HG03097 (cell line): ENCODE results near the gene FSIP1.

Experiments used
- ATAC-seq: cut with Tn5 transposase; IDR thresholded peaks from one replicate; pipeline ENCODE4 v1.9.1; 2021; ENCODE audit not compliant: unreplicated experiment, low FRiP score

Gene FSIP1

DNA sequence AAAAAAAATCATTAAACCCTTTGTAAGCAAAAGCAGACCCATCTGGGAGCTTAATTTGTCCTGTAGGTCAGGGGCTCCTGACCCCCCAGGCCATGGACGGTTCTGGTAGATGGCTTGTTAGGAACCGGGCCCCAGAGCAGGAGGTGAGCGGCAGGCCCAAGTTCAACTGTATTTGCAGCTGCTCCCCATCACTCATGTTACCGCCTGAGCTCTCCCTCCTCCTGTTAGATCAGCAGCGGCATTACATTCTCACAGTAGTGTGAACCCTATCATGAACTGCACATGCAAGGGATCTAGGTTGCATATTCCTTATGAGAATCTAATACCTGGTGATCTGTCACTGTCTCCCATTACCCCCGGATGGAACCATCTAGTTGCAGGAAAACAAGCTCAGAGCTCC lies 60.7 kb downstream of the FSIP1 start:
- ATAC-seq = no peak

GRCh38 chr15:39720621-39721611 lies 61.7 kb downstream of the FSIP1 start:
- no peak for ATAC-seq

- ATAC-seq = no peak
These were observed 62.6 kb downstream of the FSIP1 start for GRCh38 chr15:39720081-39720480.

DNA sequence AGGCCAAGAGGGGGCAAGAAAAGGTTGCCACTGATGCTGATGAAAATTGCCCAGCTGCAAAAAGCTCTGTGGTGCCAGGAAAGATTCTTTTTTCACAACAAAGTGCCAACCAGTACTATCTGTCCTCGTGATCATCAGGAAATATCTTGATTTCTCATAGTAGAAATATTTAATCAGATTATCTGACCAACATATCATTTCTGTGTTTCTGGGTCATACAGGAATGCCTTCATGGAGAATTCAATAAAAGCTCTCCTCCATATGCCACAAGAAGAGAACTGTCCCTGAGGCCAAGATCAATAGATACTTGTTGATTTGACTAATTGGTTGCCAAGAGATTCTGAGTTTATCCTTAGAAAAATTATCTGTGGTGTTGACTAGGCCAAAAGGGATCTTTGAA lies 63.5 kb downstream of the FSIP1 start:
- ATAC-seq = no peak

DNA sequence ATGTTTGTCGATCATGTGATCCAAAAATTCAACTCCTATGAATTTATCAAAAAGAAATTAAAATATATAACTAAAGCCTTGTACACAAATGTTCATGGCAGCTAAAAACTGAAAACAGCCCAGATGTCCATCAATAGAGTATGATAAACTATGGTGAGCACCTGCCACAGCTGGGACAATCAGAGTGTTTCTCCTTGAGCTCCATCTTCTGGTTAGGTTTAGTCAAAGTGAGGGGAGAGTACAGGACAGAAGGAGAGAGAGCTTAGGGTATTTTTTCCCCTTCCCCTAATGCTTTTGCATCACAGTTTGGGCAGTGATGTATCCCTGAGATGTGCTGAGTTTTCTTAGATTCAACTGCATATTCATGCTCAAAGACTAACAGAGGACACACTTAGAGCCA lies 65.5 kb downstream of the FSIP1 start:
- no peak for ATAC-seq

DNA sequence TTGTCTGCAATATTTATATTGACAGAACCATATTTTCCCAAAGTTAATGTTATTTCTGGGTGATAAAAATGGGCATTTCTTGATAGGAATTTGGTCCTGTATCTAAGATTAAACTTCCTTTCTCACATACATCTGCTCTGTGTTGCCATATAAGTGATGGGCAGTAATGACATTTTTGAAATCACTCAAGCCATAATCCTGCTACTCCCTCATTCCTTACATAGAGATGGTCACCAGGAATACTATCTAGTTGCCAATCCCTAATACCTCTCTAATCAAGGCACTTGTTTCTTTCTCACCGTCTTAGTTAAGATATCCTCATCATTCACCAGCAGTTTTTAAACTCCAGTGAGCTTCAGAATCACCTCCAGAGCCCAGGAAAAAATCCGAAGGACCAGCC lies 68.4 kb downstream of the FSIP1 start:
- no peak for ATAC-seq

- ATAC-seq = no peak
These were observed 68.8 kb downstream of the FSIP1 start for GRCh38 chr15:39713846-39714245.

DNA sequence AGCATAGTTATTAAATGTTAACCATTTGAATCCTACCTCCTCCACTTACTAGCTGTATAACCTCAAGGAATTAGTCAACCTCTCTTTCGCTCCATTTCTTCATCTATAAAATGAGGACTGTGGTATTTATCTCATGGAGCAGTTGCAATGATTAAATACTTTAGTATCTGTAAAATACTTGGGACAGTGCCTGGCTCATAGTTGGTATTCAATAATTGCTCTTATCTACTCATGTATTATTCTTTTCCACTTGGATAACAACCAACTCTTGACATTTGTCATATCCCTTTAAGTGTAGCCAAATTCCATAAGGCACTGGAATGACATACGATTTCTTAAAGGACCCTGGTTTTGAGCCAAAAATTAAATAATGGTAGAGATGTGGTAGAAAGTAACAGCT lies 72.0 kb downstream of the FSIP1 start:
- no peak for ATAC-seq

- no peak for ATAC-seq
These were observed 72.7 kb downstream of the FSIP1 start for GRCh38 chr15:39709941-39710340.

DNA sequence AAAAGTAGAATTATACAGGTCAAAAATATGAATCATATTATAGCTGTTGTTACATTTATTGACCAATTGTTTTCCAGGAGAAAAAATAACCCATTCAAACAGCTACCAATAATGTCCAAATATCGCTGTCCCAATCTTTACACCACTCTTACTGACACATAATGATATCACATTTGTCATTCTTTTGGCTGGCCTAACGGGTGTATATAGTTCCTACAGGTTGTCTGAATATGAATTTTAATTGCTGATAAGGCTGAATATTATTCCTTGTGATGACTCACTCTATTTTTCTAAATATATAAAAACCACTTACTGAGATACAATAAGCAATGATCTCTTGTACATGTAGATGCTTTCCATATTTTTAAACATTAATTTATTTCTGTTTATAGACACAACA lies 76.4 kb downstream of the FSIP1 start:
- ATAC-seq = no peak

GRCh38 chr15:39704689-39705088 lies 78.0 kb downstream of the FSIP1 start:
- ATAC-seq = no peak

DNA sequence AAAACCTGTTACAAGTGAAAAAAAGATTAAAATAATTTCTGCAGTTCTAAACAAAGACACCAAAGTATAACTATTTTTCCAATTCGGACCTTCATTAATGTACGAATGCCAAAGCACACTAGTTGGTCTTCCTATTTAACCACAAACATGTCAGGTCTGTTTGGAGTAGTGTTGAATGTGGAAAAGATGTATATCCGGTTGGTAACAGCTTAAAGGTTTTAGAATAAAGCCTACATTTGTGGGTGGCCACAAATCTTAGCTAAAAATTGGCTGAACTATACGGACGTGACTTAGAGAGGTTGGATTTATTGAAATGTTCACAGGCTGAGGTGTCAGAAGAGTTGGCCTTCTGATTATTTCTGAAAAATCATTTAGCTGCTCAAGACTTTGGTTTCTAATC lies 78.4 kb downstream of the FSIP1 start:
- ATAC-seq = no peak

DNA sequence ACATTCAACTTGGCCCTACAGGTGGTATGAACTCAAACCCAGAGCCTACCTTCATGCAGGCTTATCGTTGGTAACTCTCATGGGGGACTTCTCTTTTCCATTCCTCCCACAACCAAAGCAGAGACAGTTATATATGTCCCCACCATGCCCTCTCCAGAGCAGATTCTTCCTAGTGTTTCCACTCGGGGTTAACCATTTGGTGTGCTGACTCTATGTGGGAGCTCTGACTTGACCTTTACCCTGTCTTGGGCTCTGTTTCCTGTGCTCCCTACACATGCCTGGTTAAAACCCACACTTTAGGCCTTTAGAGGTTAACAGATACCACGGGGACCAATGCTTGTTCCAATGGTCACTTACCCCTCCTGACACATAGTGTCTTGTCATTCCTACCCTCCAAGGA lies 80.7 kb downstream of the FSIP1 start:
- no peak for ATAC-seq

DNA sequence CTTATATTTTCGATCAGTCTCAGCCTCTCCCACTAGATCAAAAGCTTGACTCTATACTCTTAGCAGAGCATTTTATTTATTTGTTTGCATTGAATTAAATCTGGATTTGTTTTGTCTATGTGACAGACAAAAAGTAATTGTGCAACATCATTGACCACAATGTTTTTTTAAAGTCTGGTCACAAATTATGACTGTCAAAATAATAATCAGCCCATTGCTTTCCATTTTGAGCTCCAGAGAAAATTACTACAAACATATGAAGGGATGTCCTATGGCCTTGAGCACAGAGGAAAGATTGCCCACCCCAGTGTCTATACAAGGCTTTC lies 82.3 kb downstream of the FSIP1 start:
- ATAC-seq = no peak

DNA sequence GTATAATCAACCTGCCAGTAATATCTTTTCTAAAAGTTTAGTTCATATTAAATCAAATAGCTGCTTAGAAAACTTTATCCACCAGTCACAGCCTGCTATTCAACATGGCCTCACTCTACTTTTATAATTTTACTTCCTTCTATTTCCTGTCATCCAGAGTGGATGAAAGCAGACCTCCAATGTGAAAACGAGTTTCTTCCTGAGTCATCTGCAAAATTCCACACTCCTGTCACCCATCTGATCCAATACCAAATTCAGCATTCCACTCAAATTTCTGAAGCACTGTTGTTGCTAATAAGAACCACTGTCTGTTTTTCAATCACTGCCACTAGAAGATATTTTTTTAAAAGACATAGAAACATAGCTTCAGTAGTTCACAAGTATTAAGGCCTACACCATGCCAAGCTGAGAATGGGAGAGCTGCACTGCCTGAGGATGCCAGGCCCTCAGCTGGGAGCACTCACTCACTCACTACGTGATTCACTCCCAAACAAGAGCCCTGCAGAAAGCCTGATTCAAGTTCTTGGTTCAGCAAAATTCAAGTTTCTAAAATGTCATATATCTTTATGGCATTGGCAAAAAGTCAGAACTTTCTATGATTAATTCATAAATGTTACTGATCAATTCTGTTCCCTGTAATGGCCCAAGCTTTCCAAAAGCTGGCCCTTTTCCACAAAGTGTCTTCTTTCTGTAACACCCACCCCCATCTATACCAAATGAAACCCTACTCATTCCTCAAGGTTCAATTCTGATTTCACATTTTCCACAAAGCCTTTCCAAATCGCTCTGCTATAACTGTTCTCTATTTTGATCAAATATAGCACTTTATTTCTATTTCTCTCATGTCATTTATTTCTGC lies 82.9 kb downstream of the FSIP1 start:
- ATAC-seq = no peak

GRCh38 chr15:39698444-39699390 lies 83.9 kb downstream of the FSIP1 start:
- ATAC-seq = no peak

DNA sequence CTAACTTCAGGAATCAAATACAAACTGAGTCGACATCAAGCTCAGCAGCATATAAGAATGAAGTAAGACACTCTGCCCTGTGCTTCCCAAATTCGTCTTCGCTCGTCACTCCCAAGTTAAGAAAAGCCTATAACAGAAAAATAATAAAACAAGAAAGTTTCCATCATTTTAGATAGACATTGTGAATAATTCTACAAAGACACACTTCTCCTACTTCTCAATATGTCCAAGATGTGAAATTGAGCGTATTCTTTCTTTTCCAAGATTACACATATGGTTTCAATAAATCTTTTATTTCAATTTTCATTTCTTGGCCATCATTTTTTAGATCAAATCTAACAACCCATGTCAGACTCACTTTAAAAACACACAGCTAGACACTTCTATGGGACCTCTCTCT lies 85.1 kb downstream of the FSIP1 start:
- ATAC-seq = no peak

DNA sequence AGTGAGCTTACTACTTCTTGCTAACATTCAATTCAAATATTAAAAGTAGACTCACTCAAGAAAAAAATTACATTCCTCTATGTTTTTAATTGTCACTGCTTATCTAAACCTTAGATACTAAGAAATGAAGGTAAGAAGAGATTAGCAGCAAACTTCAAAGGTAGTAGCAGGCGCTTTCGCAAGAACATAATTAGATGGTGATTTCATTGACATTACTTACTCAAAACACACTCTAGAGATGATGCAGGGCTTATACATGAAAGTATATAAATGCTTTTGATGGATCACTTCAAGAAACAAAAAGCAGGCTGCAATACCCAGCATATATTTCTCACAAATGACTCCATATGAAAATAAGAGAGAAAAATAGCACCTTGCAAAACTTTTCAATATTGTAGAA lies 86.8 kb downstream of the FSIP1 start:
- no peak for ATAC-seq

DNA sequence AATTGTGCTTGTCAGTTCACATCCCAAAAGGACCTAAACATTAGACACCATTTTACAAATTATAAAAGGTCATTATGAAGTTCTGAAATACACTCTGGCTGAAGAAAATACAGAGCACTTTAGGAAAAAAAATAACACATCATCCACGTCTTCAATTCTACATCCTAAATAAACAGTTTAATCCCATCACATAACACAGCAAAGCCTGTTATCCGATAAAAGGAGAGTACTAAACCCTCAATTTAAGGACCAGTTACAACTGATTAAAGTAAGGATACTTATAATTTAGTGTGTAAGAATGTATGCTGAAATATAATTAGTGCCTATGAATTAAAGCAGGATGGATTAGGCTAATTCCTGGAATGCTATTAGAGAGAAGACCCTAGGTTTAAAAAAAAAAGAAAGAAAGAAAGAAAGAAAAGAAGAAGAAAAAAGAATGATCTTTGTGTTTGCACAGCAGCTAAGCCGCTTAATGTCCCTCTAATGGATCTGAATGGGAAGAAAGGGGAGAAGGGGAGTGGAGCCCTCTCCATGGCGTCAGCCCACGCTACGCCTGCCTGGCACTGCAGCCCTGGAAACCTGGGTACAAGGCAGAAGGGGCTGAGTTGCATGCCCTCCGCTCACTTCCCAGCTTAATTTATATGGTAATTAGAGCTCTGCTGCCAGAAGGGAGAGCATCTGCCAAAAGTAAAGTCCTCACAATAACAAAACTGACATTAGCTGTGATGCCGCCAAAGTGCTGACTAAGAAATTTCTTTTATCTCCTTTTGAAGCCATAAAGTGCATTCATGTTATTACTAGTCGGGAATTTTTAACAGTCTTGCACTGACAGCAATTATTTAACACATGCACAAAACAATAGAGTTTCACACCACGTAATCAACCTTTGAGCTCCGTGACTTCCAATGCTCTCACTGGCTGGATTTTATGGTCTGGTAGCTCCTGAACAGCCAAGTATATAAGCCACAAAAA lies 90.0 kb downstream of the FSIP1 start:
- ATAC-seq = no peak
